SK-N-SH treated with all-trans-retinoic acid at 6 μM for 48 hours (cell line): Measurements from ENCODE around the gene TAMM41.

Experiments used
- ARNTL ChIP-seq: fragments of 450-650 bp; formaldehyde crosslinking; IDR thresholded peaks from 2 replicates; pipeline ENCODE4 v1.5.0; 2020; ENCODE audit warnings: low read depth, mild to moderate bottlenecking, moderate library complexity, borderline replicate concordance
- BACH2 ChIP-seq: fragments of 250-450 bp; sonication (Bioruptor Pico); IDR thresholded peaks from 2 replicates; pipeline ENCODE4 v1.9.0; 2021; ENCODE audit warnings: mild to moderate bottlenecking, borderline replicate concordance
- ESRRG ChIP-seq: fragments of 250-450 bp; sonication (Bioruptor Pico); IDR thresholded peaks from 2 replicates; pipeline ENCODE4 v1.6.1; 2021; ENCODE audit warnings: mild to moderate bottlenecking
- POU6F1 ChIP-seq: fragments of 250-450 bp; sonication (Bioruptor Pico); IDR thresholded peaks from 2 replicates; pipeline ENCODE4 v1.8.0; 2021; ENCODE audit warnings: low read depth, mild to moderate bottlenecking, moderate library complexity, borderline replicate concordance
- SNAI2 ChIP-seq: fragments of 250-450 bp; sonication (Bioruptor Pico); IDR thresholded peaks from 2 replicates; pipeline ENCODE4 v1.5.0; 2020; ENCODE audit warnings: mild to moderate bottlenecking, moderate library complexity
- TSHZ2 ChIP-seq: fragments of 250-450 bp; sonication (Bioruptor Pico); IDR thresholded peaks from 2 replicates; pipeline ENCODE4 v1.5.0; 2020; ENCODE audit warnings: mild to moderate bottlenecking, moderate library complexity
- ZNF565 ChIP-seq: fragments of 450-650 bp; formaldehyde crosslinking; conservative IDR thresholded peaks from 2 replicates; pipeline ENCODE4 v1.5.0; 2020; ENCODE audit warnings: low read depth, mild to moderate bottlenecking, moderate library complexity
- ZNF70 ChIP-seq: fragments of 450-650 bp; formaldehyde crosslinking; IDR thresholded peaks from 2 replicates; pipeline ENCODE4 v1.5.0; 2020; ENCODE audit warnings: mild to moderate bottlenecking, moderate library complexity
- ZNF8 ChIP-seq: fragments of 450-650 bp; formaldehyde crosslinking; IDR thresholded peaks from 2 replicates; pipeline ENCODE4 v1.5.0; 2020; ENCODE audit warnings: mild to moderate bottlenecking, moderate library complexity
- TF ChIP-seq, protein P1 (sequence below): fragments of 250-450 bp; sonication (Bioruptor Pico); IDR thresholded peaks from 2 replicates; pipeline ENCODE4 v1.8.0; 2020; ENCODE audit warnings: mild to moderate bottlenecking, moderate library complexity, borderline replicate concordance
- TF ChIP-seq, protein P2 (sequence below): fragments of 250-450 bp; sonication (Bioruptor Pico); IDR thresholded peaks from 2 replicates; pipeline ENCODE4 v1.5.1; 2021; ENCODE audit warnings: mild to moderate bottlenecking, moderate library complexity

- TF ChIP-seq ZNF8 (CRISPR knock-in tag) (no peak), ARNTL (CRISPR knock-in tag) (no peak), POU6F1 (CRISPR knock-in tag) (no peak), BACH2 (CRISPR knock-in tag) (no peak), SNAI2 (no peak), TSHZ2 (CRISPR knock-in tag) (no peak), ZNF565 (CRISPR knock-in tag) (no peak), ESRRG (no peak), ZNF70 (no peak)
- TF ChIP-seq, protein P1, sequence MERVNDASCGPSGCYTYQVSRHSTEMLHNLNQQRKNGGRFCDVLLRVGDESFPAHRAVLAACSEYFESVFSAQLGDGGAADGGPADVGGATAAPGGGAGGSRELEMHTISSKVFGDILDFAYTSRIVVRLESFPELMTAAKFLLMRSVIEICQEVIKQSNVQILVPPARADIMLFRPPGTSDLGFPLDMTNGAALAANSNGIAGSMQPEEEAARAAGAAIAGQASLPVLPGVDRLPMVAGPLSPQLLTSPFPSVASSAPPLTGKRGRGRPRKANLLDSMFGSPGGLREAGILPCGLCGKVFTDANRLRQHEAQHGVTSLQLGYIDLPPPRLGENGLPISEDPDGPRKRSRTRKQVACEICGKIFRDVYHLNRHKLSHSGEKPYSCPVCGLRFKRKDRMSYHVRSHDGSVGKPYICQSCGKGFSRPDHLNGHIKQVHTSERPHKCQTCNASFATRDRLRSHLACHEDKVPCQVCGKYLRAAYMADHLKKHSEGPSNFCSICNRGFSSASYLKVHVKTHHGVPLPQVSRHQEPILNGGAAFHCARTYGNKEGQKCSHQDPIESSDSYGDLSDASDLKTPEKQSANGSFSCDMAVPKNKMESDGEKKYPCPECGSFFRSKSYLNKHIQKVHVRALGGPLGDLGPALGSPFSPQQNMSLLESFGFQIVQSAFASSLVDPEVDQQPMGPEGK (CRISPR knock-in tag), result no peak
- TF ChIP-seq, protein P2, sequence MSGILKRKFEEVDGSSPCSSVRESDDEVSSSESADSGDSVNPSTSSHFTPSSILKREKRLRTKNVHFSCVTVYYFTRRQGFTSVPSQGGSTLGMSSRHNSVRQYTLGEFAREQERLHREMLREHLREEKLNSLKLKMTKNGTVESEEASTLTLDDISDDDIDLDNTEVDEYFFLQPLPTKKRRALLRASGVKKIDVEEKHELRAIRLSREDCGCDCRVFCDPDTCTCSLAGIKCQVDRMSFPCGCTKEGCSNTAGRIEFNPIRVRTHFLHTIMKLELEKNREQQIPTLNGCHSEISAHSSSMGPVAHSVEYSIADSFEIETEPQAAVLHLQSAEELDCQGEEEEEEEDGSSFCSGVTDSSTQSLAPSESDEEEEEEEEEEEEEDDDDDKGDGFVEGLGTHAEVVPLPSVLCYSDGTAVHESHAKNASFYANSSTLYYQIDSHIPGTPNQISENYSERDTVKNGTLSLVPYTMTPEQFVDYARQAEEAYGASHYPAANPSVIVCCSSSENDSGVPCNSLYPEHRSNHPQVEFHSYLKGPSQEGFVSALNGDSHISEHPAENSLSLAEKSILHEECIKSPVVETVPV (CRISPR knock-in tag), result no peak
Observed at GRCh38 chr3:11825301-11825700, 21.4 kb downstream of the TAMM41 start.
